Measurements from ENCODE around the gene MERTK.

The MERTK gene

GRCh38 chr2:111977240-111977639 is 78.8 kb downstream of the MERTK start:
- no peak for DNase-seq (ENCODE audit: low read depth in 2 of 2, low spot score in 1 of 2)

- DNase-seq (ENCODE audit: low read depth in 2 of 2, low spot score in 1 of 2) = no peak
Measured at GRCh38 chr2:111978452-111979170, 80.2 kb downstream of the MERTK start.

- DNase-seq (ENCODE audit: low read depth in 2 of 2, low spot score in 1 of 2) = no peak
Measured at GRCh38 chr2:111981666-111982065, 83.3 kb downstream of the MERTK start.

- DNase-seq (ENCODE audit: low read depth in 2 of 2, low spot score in 1 of 2) = no peak
Measured at GRCh38 chr2:111982822-111983221, 84.4 kb downstream of the MERTK start.

- no peak for DNase-seq (ENCODE audit: low read depth in 2 of 2, low spot score in 1 of 2)
Measured at GRCh38 chr2:111983478-111984212, 85.2 kb downstream of the MERTK start.

GRCh38 chr2:111984213-111984604 is 85.8 kb downstream of the MERTK start:
- DNase-seq (ENCODE audit: low read depth in 2 of 2, low spot score in 1 of 2) = no peak

- no peak for DNase-seq (ENCODE audit: low read depth in 2 of 2, low spot score in 1 of 2)
Measured at GRCh38 chr2:111985514-111985913, 87.1 kb downstream of the MERTK start.

GRCh38 chr2:111986116-111986900 is 87.9 kb downstream of the MERTK start:
- DNase-seq (ENCODE audit: low read depth in 2 of 2, low spot score in 1 of 2) = no peak

GRCh38 chr2:111990375-111990774 is 92.0 kb downstream of the MERTK start:
- no peak for DNase-seq (ENCODE audit: low read depth in 2 of 2, low spot score in 1 of 2)

- no peak for DNase-seq (ENCODE audit: low read depth in 2 of 2, low spot score in 1 of 2)
Measured at GRCh38 chr2:111990856-111991255, 92.4 kb downstream of the MERTK start.

- no peak for DNase-seq (ENCODE audit: low read depth in 2 of 2, low spot score in 1 of 2)
Measured at GRCh38 chr2:111994042-111994441, 95.6 kb downstream of the MERTK start.

- DNase-seq (ENCODE audit: low read depth in 2 of 2, low spot score in 1 of 2) = no peak
Measured at GRCh38 chr2:111995148-111995547, 96.7 kb downstream of the MERTK start.

- no peak for DNase-seq (ENCODE audit: low read depth in 2 of 2, low spot score in 1 of 2)
Measured at GRCh38 chr2:111999809-112000208, 101.4 kb downstream of the MERTK start.

GRCh38 chr2:112000399-112001135 is 102.2 kb downstream of the MERTK start:
- no peak for DNase-seq (ENCODE audit: low read depth in 2 of 2, low spot score in 1 of 2)

- no peak for DNase-seq (ENCODE audit: low read depth in 2 of 2, low spot score in 1 of 2)
Measured at GRCh38 chr2:112001136-112001715, 102.8 kb downstream of the MERTK start.

- DNase-seq (ENCODE audit: low read depth in 2 of 2, low spot score in 1 of 2) = no peak
Measured at GRCh38 chr2:112001942-112002341, 103.5 kb downstream of the MERTK start.

- no peak for DNase-seq (ENCODE audit: low read depth in 2 of 2, low spot score in 1 of 2)
Measured at GRCh38 chr2:112003576-112004252, 105.3 kb downstream of the MERTK start.

GRCh38 chr2:112004253-112004645 is 105.8 kb downstream of the MERTK start:
- DNase-seq (ENCODE audit: low read depth in 2 of 2, low spot score in 1 of 2) = no peak

- DNase-seq (ENCODE audit: low read depth in 2 of 2, low spot score in 1 of 2) = no peak
Measured at GRCh38 chr2:112005406-112006075, 107.1 kb downstream of the MERTK start.

GRCh38 chr2:112006076-112006410 is 107.6 kb downstream of the MERTK start:
- DNase-seq (ENCODE audit: low read depth in 2 of 2, low spot score in 1 of 2) = no peak
